Endometrial microvascular endothelial cells (primary cell): ENCODE data around the gene SMIM5. TPM values are rescaled to one million over a fixed set of nuclear protein-coding genes. Genes with fewer than 3 reads are reported as not detected.

ENCODE experiments used
- in situ Hi-C: cut with HindIII; loops from 2 replicates; pipeline ENCODE4 v1.10.0; 2017; ENCODE audit warnings: low sequenced_read_pairs, low pct_unique_long_range_greater_than_20kb; ENCODE audit errors: inconsistent ontology term
- total RNA-seq: library from RNA; depleted of rRNA; stranded (reverse); fragments of >200 nt; gene quantifications from one replicate; pipeline ENCODE4 v1.2.3, GENCODE V29; 2015; ENCODE audit errors: inconsistent ontology term

Gene SMIM5
- total RNA-seq, 1 donor from 2014 or later, result not detected

DNA sequence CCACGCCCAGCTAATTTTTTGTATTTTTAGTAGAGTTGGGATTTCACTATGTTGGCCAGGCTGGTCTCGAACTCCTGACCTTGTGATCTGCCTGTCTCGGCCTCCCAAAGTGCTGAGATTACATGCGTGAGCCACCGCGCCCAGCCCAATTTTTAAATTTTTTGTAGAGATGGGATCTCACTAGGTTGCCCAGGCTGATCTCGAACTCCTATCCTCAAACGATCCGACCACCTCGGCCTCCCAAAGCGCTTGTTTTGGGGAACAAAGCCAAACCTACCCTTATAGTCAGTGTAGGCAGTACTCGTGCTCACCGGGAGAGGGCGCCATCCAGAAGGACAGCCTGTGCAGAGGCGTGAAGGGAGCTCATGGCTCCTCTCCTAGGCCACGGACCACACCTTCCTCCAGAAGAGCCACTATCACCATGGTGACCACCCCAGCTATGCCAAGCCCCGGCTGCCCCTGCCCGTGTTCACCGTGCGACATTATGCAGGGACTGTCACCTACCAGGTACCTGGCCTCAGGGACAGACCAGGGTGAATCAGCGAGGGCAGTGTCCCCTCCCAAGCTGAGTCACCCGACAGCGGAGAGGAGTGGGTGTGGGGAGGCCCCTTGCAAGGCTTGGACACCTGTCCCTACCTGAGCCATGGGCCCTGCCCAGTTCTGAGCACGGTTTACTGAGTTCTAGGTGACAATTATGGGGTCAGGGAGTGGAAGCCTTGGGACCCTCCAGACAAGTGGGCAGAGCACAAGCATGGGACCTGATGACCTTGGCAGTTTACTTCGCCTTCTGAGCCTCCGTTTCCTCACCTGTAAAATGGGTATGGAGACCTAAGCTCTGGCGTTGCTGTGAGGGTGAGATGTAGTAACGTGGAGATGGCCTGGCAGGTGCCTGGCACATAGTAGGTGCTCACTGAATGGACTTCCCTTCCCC is 31.9 kb upstream of the SMIM5 start:
- in situ Hi-C loops, result no loop called here

DNA sequence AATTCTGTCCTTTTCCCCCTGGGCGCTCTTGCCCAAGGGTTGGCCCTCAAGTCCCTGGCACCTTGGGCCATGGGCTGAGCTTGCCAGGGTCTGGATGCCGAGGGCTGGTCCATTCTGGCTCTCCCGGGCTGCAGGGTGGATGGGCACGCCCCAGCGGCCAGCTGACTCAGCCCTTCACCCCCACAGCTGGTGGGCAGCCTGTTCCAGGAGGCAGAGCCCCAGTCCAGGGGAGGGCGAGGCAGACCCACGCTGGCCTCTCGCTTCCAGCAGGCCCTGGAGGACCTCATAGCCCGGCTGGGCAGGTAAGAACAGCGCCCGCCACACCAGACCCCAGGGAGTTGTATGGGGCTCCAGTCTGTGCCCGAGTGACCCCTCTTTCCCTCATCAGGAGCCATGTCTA is 30.6 kb upstream of the SMIM5 start:
- in situ Hi-C loops, result no loop called here

DNA sequence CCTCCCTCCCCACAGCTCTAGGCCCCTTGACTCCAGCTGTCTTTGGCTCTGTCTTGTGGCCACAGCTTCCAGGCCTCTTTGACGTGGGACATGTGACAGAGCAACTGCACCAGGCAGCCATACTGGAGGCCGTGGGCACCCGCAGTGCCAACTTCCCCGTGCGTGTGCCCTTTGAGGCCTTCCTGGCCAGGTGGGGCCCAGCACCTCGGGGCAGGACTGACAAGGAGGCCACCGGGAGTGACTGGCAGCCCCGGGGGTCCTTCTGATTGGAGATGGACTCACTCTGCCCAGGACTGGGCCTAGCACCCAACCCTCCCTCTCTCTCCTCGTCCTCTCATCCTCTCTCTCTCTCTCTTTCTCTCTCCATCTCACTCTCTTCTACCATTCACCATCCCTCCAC is 30.1 kb upstream of the SMIM5 start:
- in situ Hi-C loops, result no loop called here

DNA sequence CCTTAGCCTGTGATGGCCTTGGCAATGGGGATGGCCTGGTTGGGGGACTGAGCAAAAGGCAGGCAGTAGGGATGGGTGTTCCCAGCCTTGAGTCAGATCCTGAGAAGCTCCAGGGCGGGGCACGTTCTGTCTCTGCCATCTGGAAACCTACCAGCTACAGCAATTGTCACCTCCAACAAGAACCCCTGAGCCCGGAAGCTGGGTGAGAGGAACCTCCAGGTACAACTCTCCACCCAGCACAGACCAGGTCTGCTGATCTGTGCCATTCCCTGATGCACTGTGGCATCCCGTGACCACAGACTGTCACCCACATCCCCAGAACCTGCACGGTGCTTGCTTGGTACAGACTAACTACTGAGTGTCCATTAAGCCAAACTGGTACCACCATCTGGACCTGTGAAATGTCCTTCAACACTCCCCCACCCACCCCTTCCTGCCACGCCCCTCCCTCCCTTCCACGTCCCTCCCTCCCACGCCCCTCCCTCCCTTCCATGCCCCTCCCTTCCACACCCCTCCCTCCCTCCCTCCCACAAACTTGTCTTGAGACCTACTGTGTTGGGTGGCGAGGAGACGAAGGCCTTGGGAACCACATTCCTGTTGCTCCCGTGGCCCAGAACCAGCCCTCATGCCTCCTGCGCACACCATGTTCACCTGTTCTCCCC is 29.1 kb upstream of the SMIM5 start:
- in situ Hi-C loops, result no loop called here

DNA sequence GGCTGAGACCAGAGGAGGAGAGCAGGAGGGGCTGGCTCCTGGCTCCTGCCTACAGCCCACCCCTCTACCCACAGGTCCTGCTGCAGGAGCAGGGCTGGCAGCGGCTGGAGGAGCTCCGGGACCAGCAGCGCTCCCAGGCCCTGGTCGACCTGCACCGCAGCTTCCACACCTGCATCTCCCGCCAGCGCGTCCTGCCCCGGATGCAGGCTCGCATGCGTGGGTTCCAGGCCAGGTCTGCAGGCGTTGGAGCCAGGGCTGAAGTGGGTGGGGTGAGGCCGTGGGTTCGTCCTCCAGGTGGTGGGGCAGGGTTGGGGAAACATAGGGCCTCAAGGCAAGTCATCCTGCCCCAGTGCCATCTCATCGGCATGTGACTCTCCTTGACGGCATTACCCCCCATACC is 27.4 kb upstream of the SMIM5 start:
- in situ Hi-C loops, result no loop called here

DNA sequence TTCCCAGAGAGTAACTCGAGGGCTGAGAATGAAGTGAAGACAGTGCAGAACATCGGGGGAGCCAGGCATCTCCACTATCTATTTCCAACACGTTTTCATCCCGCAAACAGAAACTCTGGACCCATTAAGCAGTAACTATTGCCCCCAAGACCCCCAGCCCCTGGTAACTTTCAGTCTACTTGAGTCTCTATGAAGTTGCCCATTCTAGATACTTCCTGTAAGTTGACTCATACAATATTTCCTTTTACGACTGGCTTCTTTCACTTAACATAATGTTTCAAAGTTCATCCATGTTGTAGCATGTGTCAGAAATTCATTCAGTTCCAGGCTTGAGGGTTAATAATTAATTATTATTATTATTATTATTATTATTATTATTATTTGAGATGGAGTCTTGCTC is 26.1 kb upstream of the SMIM5 start:
- in situ Hi-C loops, result no loop called here

DNA sequence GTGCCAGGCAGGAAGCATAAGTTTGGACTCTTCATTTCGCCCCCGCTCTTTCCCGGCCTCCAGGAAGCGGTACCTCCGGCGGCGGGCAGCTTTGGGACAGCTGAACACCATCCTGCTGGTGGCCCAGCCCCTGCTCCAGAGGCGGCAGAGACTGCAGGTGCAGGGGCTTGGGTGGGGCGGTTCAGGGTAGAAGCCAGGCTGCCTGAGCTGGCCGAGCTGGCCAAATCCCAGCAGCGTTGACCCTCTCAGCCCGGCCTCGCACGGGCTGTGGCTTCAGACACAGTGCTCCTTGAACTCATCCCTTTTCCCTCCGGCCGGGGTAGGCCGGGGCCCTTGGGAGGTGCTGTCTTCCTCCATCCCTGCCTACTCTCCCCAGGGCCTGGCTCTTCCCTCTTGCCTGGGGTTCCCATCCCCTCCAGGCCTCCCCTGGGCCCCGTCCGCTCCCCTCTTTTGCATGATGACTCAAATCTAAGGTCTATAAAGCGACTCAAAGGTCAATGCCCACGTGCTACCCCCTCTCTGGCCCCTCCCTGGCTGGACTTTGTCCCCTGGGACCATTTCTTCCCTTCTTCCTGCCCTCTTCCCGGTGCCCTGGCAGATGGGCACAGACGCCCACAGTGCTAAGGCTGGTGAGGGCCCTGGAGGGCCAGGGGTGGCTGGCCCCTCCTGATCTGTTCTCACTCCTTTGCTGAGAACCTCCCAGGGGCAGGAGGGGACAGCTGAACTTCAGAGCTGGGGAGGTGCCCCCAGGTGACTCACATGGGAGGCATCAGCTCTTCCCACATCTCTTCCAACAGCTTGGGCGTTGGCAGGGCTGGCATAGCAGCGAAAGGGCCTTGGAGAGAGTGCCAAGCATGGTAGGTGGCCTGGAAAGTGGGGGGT is 22.9 kb upstream of the SMIM5 start:
- in situ Hi-C loops, result no loop called here

DNA sequence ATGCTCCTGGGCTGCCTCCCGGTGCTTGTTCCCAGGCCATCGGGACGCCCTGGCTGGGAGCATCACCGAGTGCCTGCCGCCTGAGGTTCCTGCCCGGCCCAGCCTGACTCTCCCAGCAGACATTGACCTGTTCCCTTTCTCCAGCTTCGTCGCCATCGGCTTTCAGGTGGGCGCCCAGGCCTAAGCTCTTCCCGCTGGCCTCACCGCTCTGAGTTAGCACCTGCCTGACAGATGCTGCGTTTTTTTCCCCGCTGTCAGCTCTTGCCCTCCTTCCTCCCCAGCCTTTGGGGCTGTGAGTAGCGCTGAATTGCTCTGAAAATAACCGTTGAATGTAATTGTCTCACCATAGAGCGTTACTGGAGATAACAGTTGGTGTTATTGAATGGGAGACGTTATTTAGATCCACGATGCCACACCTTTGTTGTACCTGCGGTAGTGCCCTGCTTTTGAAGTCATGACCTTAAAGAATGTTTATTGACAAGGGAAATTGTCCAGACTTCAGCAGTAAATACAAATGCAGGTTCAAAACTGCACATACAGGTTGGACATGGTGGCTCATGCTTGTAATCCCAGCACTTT is 21.3 kb upstream of the SMIM5 start:
- in situ Hi-C loops, result no loop called here

DNA sequence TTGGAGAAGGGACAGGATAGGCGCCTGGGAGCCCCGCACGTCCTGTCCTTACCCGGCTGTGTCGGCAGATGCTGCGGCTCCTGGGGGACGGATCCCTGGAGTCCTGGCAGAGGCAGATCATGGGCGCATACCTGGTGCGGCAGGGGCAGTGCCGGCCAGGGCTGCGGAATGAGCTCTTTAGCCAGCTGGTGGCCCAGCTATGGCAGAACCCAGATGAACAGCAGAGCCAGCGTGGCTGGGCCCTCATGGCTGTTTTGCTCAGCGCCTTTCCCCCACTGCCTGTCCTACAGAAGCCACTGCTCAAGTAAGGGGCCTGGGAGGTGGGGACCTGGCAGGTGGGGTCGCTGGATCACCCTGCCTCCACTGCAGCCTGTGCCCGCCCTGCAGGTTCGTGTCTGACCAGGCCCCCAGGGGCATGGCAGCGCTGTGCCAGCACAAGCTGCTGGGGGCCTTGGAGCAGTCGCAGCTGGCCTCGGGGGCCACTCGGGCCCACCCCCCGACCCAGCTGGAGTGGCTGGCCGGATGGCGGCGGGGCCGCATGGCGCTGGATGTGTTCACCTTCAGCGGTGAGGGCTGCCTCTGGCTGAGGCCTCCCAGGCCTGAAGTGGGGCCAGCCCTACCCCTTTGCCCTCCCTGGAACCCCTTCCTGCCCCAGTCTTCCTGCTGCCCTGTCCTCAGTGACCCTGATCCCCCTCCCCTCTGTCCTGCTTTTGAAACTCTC is 20.2 kb upstream of the SMIM5 start:
- in situ Hi-C loops, result no loop called here

DNA sequence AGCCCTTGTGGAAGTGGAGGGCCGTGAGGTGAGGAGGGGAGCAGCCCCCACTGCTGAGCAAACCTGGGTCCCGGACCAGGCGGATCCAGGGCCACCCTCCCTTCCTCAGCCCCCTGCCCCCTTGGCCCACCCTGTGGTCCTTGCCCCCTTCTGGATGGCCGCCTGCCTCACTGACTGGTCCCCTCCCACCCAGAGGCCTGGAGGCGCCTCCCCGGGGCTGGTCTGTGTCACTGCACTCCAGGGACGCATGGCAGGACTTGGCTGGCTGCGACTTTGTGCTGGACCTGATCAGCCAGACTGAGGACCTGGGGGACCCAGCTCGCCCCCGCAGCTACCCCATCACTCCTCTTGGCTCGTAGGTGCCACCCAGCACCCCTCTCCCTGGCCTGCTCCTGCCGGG is 19.2 kb upstream of the SMIM5 start:
- in situ Hi-C loops, result no loop called here

DNA sequence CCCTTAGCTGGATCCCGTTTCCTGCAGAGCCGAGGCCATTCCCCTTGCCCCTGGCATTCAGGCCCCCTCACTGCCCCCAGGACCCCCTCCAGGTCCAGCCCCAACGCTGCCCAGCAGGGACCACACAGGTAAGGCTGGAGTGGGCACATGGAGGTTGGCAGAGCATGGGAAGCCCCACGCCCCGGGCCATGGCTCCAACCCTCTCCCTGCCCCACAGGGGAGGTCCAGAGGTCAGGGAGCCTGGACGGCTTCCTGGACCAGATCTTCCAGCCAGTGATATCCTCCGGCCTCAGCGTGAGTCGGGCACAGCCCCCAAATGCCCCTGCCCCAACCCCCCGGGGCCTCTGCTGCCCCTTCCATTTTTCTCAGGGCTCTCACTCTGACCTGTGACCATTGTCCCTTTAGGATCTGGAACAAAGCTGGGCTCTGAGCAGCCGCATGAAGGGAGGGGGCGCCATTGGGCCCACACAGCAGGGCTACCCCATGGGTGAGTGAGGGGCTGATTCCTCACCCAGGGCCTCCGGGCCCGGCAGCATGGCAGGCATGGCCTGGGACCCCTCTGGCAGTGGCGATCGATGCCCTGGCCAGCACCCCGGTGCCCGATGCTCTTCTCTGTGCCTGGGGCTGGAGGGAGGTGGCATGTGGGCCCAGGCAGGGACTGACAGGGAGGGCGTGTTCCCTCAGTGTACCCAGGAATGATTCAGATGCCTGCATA is 18.5 kb upstream of the SMIM5 start:
- in situ Hi-C loops, result no loop called here

DNA sequence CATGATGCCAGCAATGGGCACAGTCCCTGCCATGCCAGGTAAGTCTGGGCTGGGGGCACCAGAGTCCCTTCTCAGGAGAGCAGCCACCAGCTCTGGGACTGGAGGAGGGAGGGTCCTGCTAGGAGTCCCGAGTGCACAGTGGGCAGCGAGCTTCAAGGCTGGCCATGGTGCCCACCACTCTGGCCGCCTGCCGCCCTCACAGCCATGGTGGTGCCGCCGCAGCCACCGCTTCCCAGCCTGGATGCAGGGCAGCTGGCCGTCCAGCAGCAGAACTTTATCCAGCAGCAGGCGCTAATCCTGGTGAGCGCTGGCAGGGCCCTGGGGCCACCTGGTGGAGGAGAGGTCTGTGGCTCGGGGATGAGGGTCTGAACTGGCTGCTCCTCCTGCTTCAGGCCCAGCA is 17.9 kb upstream of the SMIM5 start:
- in situ Hi-C loops, result no loop called here

DNA sequence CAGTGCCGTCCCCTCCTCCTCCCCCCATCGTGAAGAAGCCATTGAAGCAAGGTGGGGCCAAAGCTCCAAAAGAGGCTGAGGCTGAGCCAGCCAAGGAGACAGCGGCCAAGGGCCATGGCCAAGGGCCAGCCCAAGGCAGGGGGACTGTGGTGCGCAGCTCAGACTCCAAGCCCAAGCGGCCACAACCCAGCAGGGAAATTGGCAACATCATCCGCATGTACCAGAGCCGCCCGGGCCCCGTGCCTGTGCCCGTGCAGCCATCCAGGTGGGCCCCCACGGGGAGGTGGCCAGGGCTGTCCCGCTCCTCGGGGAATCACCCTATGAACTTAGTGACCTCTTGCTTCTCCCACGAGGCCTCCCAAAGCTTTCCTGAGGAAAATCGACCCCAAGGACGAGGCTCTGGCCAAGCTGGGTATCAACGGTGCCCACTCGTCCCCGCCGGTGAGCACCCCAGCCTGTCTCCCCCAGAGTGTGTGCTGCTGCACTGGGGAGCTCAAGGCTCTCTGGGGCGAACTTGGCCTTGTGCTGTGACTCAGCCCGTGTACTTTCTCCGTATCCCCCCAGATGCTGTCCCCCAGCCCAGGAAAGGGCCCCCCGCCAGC is 16.6 kb upstream of the SMIM5 start:
- in situ Hi-C loops, result no loop called here

DNA sequence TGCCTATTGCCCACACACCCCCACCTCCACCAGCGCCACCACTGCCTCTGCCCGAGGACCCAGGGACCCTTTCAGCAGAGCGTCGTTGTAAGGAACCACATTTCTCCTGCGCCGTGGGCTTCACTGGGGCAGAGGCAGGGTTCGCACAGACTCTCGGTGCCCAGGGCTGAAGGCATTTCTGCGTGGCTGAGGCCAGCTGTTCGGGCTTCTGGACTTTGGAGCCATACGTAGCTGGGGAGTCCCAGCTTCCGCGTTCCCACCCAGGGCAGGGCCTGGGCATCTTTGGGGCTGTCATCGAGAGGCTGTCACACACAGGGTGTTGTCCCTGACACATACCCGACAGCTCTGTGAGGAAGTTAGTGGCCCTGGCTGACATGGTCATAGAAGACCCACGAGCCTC is 16.0 kb upstream of the SMIM5 start:
- in situ Hi-C loops, result no loop called here

DNA sequence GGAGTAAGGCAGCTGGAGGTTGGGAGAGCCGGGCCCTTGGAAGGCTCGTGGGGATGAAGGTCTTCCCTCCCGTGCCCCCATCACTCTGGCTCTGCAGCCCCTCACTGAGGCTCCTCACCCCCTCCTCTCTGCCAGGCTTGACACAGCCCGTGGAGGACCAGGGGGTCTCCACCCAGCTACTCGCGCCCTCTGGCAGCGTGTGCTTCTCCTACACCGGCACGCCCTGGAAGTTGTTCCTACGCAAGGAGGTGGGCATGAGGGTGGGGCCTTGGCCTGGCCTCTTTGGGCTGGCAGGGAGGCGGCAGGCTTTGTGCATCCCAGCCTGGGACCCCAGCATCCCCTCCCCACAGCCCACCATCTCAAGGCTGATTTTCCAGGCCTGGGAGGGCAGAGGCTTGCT is 15.6 kb upstream of the SMIM5 start:
- in situ Hi-C loops, result no loop called here

DNA sequence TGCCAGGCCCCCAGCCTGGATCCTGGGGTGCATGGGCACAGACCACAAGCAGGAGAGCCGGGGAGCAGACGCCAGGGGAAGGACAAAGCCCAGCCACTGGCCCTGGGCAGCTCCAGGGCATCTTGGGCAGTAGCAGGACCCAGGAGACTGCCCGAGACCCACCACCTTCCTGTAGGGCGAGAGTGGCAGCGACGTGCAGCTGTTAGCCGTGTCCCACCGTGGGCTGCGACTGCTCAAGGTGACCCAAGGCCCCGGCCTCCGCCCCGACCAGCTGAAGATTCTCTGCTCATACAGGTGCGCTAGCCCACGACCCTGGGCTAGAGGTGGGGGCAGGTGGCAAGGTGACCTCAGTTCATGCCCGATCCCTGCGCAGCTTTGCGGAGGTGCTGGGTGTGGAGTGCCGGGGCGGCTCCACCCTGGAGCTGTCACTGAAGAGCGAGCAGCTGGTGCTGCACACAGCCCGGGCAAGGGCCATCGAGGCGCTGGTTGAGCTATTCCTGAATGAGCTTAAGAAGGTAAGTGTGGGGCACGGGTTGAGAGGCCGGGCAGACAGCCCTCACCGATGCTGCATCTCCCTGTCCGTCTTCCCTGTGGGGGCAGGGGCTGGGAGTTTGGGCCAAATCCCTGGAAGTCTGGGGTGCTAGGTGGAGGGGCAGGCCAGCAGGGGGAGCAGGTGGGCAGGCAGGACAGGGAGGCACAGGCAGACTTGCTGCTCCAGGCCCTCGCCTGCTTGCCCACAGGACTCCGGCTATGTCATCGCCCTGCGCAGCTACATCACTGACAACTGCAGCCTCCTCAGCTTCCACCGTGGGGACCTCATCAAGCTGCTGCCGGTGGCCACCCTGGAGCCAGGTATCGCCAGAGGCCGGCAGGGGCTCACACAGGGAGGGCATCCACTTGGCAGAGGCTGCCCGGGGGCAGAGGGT is 13.5 kb upstream of the SMIM5 start:
- in situ Hi-C loops, result no loop called here

DNA sequence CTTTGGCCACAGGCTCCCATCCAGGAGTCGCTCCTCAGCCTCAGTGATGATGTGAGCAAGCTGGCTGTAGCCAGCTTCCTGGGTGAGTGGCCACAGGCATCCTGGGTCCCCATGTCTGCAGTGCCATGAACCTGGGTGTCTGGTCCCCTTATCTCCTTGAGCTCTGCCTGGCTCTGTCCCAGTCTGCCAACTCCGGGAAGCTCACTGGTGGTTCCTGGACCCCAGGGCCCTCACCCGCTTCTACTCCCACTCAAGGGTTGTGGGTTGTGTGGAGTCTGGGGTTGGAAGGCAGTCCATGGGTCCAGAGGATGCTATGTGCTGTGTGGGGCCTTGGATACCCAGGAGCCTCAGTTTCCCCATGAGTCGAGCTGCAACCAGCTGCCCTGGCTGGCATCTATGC is 11.7 kb upstream of the SMIM5 start:
- in situ Hi-C loops, result no loop called here
